Activated CD8-positive, alpha-beta memory T cell treated with anti-CD3 and anti-CD28 coated beads, Interleukin-2, amount 50 U/mL, for 24 hours (primary cell): ENCODE results near the gene DHX8.
"Not testable (repeated sequence)": the region's sequence is repeated elsewhere in the genome, so short reads cannot be mapped to it uniquely, and the experiment has no call there.

ENCODE experiments used
- DNase-seq: peaks from one replicate; pipeline ENCODE4 v3.0.0-alpha.2; 2020; ENCODE audit errors: extremely low read depth

The DHX8 gene

DNA sequence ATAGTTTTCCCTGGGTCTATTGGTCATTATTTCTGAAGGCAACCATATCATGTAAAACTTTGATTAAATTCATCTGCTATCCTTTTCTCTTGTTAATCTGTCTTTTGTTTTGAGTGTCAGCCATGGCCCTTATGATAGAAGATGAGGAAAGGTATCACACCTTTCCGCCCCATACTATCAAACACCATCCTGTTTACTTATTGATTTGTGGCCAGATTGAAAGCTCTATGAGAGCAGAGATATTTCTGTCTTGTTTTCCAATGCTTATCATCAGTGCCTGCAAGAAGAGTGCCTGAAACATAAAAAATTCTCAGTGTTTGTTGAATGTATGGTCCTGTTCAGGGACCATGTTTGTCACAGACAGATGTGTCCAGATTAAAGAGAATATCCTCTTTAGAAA is 22.6 kb upstream of the DHX8 start:
- no peak for DNase-seq

DNA sequence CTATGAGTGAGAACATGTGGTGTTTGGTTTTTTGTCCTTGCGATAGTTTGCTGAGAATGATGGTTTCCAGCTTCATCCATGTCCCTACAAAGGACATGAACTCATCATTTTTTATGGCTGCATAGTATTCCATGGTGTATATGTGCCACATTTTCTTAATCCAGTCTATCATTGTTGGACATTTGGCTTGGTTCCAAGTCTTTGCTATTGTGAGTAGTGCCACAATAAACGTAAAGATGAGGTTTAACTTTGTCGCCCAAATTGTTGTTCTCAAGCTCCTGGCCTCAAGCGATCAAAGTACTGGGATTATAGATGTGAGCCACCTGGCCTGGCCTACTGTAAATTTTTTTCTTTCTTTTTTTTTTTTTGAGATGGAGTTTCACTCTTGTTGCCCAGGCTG is 21.2 kb upstream of the DHX8 start:
- DNase-seq, result not testable (repeated sequence)

DNA sequence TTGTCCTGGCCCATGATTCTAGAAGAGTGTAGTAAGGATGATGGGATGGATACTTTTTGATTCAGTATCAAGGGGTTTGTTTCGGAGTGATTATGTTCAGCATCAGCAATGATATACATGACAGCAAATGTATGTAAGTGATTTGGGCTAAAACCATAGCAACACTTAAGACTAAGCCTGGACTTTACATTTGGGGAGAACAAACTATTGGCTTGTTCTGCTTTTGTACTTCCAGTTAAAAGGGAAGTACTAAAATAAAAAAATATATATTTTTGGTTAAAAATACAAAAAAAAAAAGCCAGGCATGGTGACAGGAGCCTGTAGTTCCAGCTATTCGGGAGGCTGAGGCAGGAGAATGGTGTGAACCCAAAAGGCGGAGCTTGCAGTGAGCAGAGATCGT is 20.5 kb upstream of the DHX8 start:
- no peak for DNase-seq

DNA sequence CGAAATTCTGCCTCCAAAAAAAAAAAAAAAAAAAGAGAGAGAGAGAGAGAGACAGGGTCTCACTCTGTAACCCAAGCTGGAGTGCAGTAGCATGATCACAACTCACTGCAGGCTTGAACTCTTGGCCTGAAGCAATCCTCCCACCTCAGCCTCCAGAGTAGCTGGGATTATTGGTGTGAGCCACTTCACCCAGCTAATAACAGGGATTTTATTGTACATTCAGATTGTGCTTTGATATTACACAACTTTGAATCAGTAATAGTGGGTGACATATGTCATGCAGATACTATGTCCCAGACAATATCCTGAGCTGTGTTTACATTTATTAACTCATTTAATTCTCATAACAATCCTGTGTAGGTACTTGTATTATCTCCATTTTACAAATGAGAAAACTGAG is 19.7 kb upstream of the DHX8 start:
- DNase-seq, result no peak

DNA sequence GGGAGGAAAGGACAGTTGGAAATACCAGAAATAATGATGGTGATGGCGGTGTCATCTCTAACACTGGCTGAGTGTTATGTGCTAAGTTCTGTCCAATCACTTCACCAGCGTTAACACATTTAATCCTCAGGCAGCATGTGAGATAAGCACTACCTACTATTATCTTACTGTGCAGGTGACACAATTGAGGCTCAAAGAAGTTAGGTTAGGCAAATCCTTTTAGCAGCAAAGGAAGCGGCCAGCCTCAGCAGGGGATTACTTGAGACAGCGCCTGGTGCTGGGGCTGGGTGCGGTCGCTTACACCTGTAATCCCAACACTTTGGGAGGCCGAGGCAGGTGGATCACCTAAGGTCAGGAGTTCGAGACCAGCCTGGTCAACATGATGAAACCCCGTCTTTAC is 18.7 kb upstream of the DHX8 start:
- no peak for DNase-seq

DNA sequence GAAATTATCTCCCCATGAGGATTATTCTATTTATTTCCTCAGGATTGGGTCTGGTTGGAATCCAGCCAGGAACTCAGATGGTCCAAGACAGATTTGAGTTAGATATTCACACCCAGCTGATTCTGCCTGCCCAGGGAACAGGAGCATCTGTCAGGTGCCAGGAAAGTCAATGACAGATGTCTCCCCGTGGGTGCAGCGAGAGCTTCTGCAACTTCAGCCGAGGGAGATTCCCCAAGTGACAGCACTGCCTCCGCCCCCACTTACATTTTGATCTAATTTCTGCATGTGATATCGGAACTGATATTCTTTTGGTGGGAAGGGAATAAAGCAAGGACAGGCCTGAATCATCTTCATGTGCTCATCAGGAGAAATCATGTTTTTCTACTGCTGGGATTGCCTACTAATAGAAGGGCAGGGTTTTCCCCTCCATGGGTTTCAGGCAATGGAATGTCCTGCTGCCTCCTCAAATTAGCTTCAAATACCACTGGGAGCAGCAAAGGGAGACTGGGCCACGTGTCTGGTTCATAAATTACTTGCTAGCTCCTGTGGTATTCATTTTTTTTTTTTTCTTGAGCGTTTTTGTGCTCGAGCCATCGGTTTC is 15.7 kb upstream of the DHX8 start:
- DNase-seq, result no peak

DNA sequence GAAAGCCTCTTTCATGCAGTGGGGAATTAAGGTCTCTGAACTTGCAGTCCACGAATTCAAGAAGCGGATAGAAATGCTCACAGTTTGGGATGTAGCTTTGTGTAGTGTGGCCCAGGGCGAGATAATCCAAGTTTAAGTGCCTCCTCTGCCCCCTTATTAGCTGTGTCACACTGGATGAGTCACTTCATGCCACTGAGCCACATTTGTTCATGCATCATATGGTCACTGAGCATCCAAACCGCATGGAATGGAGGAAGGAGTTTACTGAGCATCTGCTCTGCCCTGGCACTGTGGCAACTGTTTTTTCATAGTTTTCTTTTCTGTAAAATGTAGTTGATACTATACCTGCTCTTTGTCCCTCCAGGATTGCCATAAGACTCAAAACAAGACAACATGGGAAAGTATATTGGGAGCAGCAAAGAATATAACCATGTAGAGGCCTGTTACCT is 15.1 kb upstream of the DHX8 start:
- no peak for DNase-seq

DNA sequence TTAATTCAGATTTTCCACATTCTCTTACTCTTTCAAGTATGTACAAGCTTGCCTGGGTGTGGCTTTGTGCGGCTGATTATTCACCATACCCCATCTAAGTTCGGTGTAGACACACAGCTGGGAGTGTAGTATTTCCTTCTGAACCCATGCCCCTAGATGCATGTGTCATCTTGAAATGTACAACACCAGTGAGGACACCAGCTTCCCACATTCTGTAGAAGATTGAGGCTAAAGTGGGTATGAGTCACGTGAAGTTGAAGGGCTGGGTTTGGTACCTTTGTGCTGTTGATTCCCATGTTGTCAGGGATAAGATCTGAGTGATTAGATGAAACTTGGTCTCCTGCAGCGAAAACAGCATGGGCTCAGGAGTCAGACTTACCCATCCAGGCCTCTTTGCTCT is 14.6 kb upstream of the DHX8 start:
- no peak for DNase-seq

DNA sequence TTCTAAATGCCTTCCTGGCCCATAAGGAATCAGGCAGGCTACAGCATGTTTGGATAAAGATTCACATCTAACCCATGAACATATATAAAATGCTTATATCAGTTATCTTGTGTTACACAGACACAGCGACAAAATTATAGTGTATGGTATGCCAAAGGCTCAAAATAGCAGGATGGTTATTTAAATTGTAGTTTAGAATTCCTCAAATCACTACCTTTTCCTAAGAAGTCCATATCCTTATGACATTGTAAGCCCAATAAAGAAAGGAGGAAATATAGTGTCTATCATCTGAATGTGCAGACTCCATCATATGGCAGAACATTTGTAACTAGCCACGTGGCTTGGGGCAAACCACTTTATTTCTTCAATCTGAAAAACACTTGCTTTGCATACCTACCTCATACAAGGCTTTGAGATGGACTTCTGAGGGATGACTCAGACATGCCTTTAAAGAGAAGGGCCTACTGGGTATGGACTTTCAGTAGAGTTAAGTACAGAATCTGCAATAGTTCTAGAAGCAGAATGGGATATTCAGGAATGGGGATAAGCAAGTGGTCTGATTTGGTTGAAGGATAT is 12.1 kb upstream of the DHX8 start:
- DNase-seq, result no peak

DNA sequence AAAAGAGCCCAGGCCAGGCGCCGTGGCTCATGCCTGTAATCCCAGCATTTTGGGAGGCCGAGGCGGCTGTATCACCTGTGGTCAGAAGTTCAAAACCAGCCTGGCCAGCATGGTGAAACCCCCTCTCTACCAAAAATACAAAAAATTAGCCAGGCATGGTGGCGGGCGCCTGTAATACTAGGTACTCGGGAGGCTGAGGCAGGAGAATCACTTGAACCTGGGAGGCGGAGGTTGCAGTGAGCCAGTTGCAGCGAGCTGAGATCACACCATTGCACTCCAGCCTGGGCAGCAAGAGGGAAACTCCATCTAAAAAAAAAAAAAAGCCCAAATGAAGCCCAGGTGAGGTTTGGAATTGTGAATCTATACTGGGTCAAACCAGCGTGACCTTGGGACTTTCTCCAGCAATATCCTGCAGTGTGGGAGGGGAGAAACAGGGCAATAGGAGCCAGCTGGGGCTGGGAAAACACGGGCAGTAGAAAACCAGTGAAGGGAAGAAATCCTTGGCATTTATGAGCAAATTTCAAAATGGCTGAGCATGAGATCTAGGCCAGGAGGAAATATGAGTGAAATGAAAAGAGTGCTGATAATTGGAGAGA is 8.2 kb upstream of the DHX8 start:
- no peak for DNase-seq

DNA sequence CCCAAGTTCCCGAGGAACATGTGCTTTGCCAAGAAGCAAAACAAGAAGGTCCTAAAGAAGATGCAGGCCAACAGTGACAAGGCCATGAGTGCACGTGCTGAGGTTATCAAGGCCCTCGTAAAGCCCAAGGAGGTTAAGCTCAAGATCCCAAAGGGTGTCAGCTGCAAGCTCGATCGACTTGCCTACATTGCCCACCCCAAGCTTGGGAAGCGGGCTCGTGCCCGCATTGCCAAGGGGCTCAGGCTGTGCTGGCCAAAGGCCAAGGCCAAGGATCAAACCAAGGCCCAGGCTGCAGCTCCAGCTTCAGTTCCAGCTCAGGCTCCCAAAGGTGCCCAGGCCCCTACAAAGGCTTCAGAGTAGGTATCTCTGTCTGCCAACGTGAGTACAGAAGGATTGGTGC is 7.5 kb upstream of the DHX8 start:
- DNase-seq, result not testable (repeated sequence)

DNA sequence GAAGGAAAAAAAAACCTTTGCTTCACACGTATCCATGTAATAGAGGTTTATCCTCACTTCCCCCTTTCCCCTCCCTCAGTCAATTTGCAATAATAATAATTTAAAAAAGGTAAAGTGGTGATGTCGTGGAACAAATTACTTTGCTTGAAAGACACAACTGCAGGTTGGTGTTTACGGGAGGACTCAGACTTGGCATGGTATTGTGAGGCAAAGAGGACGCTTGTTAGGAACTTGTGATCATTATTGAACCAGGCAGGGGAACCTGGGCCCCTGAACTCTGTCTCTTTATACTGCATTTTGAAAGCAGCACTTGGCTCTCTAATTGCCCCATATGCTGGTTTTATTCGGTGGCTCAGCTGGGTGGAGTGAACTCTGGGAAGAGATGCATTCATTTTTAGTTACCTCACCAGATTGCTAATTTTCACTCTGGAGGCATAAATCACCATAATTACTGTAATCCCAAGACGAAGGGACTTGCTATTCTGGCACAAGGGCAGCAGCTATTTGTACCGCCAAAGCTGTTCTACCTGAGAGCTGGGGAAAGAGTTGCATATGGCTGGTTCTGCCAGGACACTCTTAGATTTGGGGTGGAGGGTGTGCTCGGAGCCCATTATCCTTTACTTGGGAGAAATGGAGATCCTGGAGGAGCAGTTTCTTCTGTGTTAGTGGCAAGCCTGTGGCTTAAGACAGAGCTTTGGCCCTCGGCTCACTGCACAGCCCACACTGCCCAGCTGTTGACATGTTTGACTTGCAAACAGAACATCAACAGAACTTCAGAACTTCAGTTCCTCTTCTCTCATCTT is 5.7 kb upstream of the DHX8 start:
- no peak for DNase-seq

DNA sequence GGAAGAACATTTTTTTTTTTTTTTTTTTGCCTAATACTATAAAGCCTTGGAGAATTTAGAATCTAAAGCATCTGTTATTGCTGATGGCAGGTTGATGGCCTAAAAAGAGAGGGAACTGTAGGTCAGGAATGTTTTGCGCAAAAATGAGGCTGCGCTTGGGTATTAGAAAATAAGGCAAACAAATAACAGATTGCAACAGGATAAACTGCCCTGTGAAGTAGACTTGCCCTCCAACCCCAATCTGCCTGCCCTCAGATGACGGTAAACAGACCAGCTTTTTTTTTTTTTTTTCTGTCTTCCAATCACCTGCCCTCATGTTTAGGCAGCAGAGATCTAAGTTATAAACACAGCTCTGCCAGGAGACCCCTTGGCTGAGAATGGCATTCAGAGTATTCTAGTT is 3.8 kb upstream of the DHX8 start:
- DNase-seq, result no peak

DNA sequence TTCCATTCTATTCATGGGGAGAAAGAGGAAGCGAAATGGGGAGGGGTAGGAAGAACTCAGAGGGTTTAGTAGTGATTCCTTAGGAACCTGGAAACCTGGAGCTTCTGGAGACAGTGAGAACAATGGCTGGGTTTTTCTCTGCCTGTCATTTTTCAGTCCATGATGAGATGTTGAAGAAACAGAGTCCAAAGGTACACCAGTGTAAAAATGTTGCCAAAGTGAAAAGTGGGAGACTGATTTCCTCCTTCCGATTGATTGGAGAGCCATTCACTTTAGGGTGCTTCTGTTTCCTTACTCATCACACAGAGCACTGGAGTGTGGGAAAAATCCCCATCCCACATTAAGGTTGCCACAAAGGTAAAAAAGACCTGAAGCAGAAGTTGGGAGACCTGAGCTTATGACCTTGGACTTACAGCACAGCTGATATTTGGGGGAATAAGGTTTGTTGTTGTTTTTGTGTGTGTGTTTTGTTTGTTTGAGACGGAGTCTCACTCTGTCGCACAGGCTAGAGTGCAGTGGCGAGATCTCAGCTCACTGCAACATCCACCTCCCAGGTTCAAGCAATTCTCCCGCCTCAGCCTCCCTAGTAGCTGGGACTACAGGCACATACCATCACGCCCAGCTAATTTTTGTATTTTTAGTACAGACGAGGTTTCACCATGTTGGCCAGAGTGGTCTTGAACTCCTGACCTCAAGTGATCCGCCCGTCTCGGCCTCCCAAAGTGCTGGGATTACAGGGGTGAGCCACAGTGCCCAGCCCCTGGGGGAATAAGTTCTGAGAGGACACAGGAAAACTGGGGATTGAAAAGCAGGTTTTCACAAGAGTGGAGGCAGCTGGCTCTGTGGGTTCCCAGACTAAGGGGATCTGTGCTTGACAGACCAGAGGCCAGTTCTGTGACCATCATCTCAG is 1.4 kb upstream of the DHX8 start:
- no peak for DNase-seq

DNA sequence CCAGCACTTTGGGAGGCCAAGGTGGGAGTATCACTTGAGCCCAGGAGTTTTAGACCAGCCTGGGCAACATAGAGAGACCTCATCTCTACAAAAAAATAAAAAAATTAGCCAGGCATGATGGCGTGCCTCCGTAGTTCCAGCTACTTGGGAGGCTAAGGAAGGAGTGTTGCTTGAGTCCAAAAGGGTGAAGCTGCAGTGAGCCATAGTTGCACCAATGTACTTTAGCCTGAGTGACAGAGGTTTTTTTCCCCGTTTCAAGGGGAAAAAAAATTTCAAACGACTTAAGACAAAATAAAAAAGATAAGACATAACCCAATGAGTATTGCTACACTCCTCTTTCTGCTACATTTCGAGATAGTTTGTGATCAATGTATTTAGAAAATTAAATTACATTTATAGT is 6.8 kb downstream of the DHX8 start:
- no peak for DNase-seq

DNA sequence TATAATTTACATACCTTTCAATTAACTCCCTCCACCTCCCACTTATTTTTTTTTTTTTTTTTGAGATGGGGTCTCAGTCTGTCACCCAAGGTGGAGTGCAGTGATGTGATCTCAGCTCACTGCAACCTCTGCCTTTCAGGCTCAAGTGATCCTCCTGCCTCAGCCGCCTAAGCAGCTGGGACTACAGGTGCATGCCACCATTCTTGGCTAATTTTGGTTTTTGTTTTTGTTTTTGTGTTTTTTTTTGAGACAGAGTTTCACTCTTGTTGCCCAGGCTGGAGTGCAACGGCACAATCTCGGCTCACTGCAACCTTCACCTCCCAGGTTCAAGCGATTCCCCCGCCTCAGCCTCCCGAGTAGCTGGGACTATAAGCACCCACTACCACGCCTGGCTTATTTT is 25.7 kb downstream of the DHX8 start:
- DNase-seq, result not testable (repeated sequence)

DNA sequence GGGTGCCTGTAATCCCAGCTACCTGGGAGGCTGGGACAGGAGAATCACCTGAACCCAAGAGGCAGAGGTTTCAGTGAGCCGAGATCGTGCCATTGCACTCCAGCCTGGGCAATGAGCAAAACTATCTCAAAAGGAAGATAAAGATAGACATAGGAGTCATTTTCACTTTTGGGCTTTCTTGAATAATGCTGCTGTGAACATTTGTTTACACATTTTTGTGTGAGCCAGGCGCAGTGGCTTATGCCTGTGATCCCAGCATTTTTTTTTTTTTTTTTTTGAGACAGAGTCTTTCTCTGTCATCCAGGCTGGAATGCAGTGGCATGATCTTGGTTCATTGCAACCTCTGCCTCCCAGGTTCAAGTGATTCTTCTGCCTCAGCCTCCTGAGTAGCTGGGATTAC is 27.4 kb downstream of the DHX8 start:
- not testable (repeated sequence) for DNase-seq

DNA sequence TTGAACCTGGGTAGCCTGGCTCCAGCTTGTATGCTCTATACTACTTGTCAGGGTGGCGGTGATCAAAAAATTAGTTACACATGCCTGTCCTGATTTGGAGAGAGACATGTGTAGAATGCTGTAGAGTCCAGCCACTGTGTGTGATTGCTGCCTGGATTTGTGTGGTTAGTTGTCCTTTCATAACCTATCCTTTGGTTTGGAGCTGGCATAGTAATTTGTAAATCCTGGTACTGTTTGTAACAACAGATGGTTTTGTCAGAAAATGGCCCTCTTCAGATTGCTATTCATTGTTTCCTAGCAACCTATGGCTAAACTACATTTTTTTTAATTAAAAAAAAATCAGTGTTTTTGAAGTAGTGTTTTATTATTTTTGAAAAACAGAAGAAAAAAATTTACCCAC is 31.9 kb downstream of the DHX8 start:
- no peak for DNase-seq

DNA sequence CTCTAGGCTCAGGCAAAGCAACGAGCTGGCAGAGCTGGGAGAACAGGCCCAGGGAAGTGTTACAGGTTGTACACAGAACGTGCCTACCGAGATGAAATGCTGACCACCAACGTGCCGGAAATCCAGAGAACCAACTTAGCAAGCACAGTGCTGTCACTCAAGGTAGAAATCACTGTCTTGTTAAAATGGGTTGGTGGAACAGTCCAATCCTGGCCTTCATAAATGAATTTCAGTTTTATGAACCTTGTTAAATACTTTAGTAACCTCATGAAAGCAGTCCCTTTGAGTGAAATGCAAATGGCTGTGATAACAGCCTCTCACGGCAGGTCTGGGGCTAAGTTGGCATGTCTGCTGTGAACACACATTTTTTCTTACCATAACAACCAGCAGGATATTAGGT is 33.4 kb downstream of the DHX8 start:
- DNase-seq, result no peak

DNA sequence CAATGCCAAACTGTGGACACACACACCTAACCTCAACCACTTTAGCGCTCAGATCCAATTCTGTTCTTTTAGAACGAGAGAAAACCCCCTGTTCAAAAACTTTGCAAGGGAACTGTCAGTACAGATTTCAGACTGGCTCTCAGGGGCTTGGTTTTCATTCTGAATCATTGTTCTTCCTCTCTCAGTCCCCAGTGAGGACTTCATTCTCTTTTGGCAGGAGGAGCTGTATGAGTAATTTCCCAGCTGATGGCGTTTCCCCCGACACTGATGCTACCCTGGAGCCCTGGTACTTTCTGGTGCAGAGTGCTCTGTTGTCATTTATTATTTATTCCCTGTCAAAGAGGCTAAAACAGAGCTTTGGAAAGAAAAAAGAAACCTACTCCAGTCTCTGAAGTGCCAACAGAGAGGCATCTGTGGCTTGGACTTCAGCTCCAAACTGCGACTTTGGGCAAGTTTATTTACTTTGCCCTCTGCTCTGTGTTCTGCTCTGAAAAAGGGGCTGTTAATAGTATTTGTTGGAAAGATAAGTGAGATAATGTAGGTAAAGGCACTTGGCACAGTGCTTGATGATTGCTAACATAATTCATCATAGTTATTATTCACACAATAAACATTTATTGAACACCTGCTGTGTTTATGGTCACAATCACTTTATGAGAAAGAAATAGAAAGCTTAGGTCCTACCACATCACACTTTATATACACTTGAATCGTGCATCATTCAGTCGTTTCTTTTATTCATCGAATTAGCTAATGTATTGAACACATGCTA is 34.0 kb downstream of the DHX8 start:
- DNase-seq, result no peak

DNA sequence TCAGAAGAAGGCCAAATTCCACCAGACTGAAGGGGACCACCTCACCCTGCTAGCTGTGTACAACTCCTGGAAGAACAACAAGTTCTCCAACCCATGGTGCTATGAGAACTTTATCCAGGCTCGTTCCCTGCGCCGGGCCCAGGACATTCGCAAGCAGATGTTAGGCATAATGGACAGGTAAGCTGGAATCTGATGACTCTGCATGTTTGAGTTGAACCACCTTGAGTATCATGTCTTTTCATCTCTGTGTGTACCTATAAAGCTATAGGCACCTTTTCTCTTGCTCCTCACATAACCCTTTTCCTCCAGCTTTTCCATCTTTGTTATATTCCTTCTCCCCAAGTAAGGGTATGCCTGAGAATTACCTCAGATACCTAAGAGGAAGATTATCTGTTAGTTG is 37.6 kb downstream of the DHX8 start:
- DNase-seq, result no peak
